Lower leg skin (tissue), 3 donors: ENCODE data around the gene DDX6.

ENCODE experiments used
- POLR2A ChIP-seq, 2 donors: fragments of 450-650 bp; IDR thresholded peaks; one replicate each; pipeline ENCODE4 v1.6.1; 2016 to 2017; ENCODE audit warnings: antibody characterized with exemption in 2 of 2, mild to moderate bottlenecking in 1 of 2, moderate library complexity in 1 of 2
- TF ChIP-seq, protein P1 (sequence below), 3 donors: fragments of 450-650 bp; IDR thresholded peaks; one replicate each; pipeline ENCODE4 v1.5.1; 2016; ENCODE audit warnings: antibody characterized with exemption in 3 of 3, mild to moderate bottlenecking in 3 of 3, moderate library complexity in 2 of 3

GRCh38 chr11:118785362-118785761, 5.6 kb downstream of the DDX6 start:
- TF ChIP-seq, protein P1, sequence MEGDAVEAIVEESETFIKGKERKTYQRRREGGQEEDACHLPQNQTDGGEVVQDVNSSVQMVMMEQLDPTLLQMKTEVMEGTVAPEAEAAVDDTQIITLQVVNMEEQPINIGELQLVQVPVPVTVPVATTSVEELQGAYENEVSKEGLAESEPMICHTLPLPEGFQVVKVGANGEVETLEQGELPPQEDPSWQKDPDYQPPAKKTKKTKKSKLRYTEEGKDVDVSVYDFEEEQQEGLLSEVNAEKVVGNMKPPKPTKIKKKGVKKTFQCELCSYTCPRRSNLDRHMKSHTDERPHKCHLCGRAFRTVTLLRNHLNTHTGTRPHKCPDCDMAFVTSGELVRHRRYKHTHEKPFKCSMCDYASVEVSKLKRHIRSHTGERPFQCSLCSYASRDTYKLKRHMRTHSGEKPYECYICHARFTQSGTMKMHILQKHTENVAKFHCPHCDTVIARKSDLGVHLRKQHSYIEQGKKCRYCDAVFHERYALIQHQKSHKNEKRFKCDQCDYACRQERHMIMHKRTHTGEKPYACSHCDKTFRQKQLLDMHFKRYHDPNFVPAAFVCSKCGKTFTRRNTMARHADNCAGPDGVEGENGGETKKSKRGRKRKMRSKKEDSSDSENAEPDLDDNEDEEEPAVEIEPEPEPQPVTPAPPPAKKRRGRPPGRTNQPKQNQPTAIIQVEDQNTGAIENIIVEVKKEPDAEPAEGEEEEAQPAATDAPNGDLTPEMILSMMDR (IDR thresholded peaks at IDR 0.05): no peak
- TF ChIP-seq POLR2A (IDR thresholded peaks at IDR 0.05): no peak
